ENCODE results near the gene PBX1.
"Not testable (repeated sequence)": the region's sequence is repeated elsewhere in the genome, so short reads cannot be mapped to it uniquely, and the experiment has no call there.

The PBX1 gene

GRCh38 chr1:164649146-164649545 is 90.2 kb downstream of the PBX1 start:
- Histone ChIP-seq H3K9me3 (replicated peaks; ENCODE audit: low read length) (no peaks in the 10 kb centered on the region), H3K4me1 (ENCODE audit: control insufficient read depth, insufficient read depth, low read length) (peaks cover 23% of the 10 kb centered on the region), H3K27me3 (ENCODE audit: control insufficient read depth, insufficient read depth, low read length) (no peaks in the 10 kb centered on the region), H3K4me2 (ENCODE audit: low read length) (no peak overlapping the region), H3K9ac (ENCODE audit: low read depth, low read length) (no peak overlapping the region), H3K4me3 (ENCODE audit: low read length) (no peak overlapping the region), H3K36me3 (ENCODE audit: insufficient read depth, low read length) (no peaks in the 10 kb centered on the region)

- H3K9ac ChIP-seq (ENCODE audit: low read depth, low read length) = no peak overlapping the region
- no peaks in the 10 kb centered on the region for H3K9me3 ChIP-seq (replicated peaks; ENCODE audit: low read length)
- peaks cover 13% of the 10 kb centered on the region for H3K4me1 ChIP-seq (ENCODE audit: control insufficient read depth, insufficient read depth, low read length)
- H3K27me3 ChIP-seq (ENCODE audit: control insufficient read depth, insufficient read depth, low read length) = no peaks in the 10 kb centered on the region
- H3K36me3 ChIP-seq (ENCODE audit: insufficient read depth, low read length) = no peaks in the 10 kb centered on the region
- H3K4me2 ChIP-seq (ENCODE audit: low read length) = no peak overlapping the region
- H3K4me3 ChIP-seq (ENCODE audit: low read length) = no peak overlapping the region
Observed at GRCh38 chr1:164650531-164650930, 91.5 kb downstream of the PBX1 start.

GRCh38 chr1:164651351-164651951 is 92.5 kb downstream of the PBX1 start:
- H3K36me3 ChIP-seq (ENCODE audit: insufficient read depth, low read length) = no peaks in the 10 kb centered on the region
- H3K4me2 ChIP-seq (ENCODE audit: low read length) = peak overlapping the region; percentile 45
- no peaks in the 10 kb centered on the region for H3K9me3 ChIP-seq (replicated peaks; ENCODE audit: low read length)
- H3K9ac ChIP-seq (ENCODE audit: low read depth, low read length) = no peak overlapping the region
- H3K27me3 ChIP-seq (ENCODE audit: control insufficient read depth, insufficient read depth, low read length) = no peaks in the 10 kb centered on the region
- no peak overlapping the region for H3K4me3 ChIP-seq (ENCODE audit: low read length)
- H3K4me1 ChIP-seq (ENCODE audit: control insufficient read depth, insufficient read depth, low read length) = peaks cover 13% of the 10 kb centered on the region

DNA sequence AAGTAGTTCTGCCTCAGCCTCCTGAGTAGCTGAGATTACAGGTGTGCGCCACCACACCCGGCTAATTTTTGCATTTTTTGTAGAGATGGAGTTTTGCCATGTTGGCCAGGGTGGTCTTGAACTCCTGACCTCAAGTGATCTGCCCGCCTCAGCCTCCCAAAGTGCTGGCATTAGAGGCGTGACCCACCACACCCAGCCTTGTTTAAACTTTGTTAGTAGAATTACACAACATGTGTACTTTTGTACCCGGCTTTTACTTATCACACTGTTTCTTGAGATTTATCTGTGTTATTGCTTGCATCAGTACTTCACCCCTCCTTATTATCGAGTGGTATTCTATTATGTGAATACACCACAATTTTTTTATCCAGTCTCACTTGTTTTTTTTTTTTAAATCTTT is 94.0 kb downstream of the PBX1 start:
- peaks cover 13% of the 10 kb centered on the region for H3K4me1 ChIP-seq (ENCODE audit: control insufficient read depth, insufficient read depth, low read length)
- H3K9ac ChIP-seq (ENCODE audit: low read depth, low read length); H3K36me3 ChIP-seq (ENCODE audit: insufficient read depth, low read length); H3K4me3 ChIP-seq (ENCODE audit: low read length); H3K4me2 ChIP-seq (ENCODE audit: low read length); H3K9me3 ChIP-seq (replicated peaks; ENCODE audit: low read length); H3K27me3 ChIP-seq (ENCODE audit: control insufficient read depth, insufficient read depth, low read length): not testable (repeated sequence)

DNA sequence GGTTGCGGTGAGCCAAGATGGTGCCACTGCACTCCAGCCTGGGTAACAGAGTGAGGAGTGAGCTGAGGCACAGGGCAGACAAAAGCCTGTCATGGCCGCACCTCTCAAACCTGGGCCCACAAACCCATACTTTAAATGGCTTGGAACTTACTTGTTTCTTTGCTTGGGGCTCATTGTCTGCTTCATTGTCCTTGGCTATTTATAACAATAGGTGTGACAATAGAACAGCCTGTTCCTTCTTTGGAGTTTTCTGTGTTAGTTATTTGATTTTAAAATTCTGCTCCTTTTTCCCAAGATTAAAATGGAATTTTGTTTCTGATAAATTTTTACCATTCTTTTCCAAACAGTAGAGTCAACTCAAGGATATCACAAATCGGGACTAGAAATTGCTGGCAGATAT is 94.7 kb downstream of the PBX1 start:
- no peak overlapping the region for H3K9ac ChIP-seq (ENCODE audit: low read depth, low read length)
- no peak overlapping the region for H3K4me3 ChIP-seq (ENCODE audit: low read length)
- no peaks in the 10 kb centered on the region for H3K27me3 ChIP-seq (ENCODE audit: control insufficient read depth, insufficient read depth, low read length)
- H3K36me3 ChIP-seq (ENCODE audit: insufficient read depth, low read length) = no peaks in the 10 kb centered on the region
- no peaks in the 10 kb centered on the region for H3K9me3 ChIP-seq (replicated peaks; ENCODE audit: low read length)
- no peak overlapping the region for H3K4me2 ChIP-seq (ENCODE audit: low read length)
- peaks cover 9% of the 10 kb centered on the region for H3K4me1 ChIP-seq (ENCODE audit: control insufficient read depth, insufficient read depth, low read length)

DNA sequence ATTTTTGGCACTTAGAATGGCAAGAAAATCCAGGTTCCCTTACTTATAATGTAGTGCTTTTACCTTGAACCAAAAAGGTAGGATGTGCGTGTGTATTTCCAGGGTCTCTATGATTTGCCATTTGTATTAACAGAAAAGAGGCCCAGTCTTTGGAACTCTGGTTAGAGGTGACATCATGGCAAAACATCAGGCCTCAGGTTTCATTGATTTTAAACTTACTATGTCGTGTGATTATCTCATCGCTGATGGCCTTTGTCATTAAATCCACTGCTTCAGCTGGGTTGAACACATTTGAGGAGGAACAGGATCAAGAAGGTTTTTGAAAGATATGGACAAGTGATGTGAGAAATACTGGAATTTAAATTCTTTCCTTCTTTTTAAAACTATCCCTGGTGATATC is 95.2 kb downstream of the PBX1 start:
- H3K27me3 ChIP-seq (ENCODE audit: control insufficient read depth, insufficient read depth, low read length) = no peaks in the 10 kb centered on the region
- H3K9ac ChIP-seq (ENCODE audit: low read depth, low read length) = no peak overlapping the region
- H3K4me3 ChIP-seq (ENCODE audit: low read length) = no peak overlapping the region
- no peaks in the 10 kb centered on the region for H3K9me3 ChIP-seq (replicated peaks; ENCODE audit: low read length)
- H3K4me2 ChIP-seq (ENCODE audit: low read length) = no peak overlapping the region
- H3K36me3 ChIP-seq (ENCODE audit: insufficient read depth, low read length) = no peaks in the 10 kb centered on the region
- H3K4me1 ChIP-seq (ENCODE audit: control insufficient read depth, insufficient read depth, low read length) = peaks cover 9% of the 10 kb centered on the region

- H3K9me3 ChIP-seq (replicated peaks; ENCODE audit: low read length) = no peaks in the 10 kb centered on the region
- H3K4me2 ChIP-seq (ENCODE audit: low read length) = no peak overlapping the region
- H3K4me3 ChIP-seq (ENCODE audit: low read length) = no peak overlapping the region
- no peak overlapping the region for H3K9ac ChIP-seq (ENCODE audit: low read depth, low read length)
- no peaks in the 10 kb centered on the region for H3K4me1 ChIP-seq (ENCODE audit: control insufficient read depth, insufficient read depth, low read length)
- H3K27me3 ChIP-seq (ENCODE audit: control insufficient read depth, insufficient read depth, low read length) = no peaks in the 10 kb centered on the region
- no peaks in the 10 kb centered on the region for H3K36me3 ChIP-seq (ENCODE audit: insufficient read depth, low read length)
Observed at GRCh38 chr1:164658864-164659263, 99.9 kb downstream of the PBX1 start.

GRCh38 chr1:164659621-164660411 is 100.8 kb downstream of the PBX1 start:
- H3K36me3 ChIP-seq (ENCODE audit: insufficient read depth, low read length) = no peaks in the 10 kb centered on the region
- no peaks in the 10 kb centered on the region for H3K27me3 ChIP-seq (ENCODE audit: control insufficient read depth, insufficient read depth, low read length)
- no peak overlapping the region for H3K4me2 ChIP-seq (ENCODE audit: low read length)
- H3K9me3 ChIP-seq (replicated peaks; ENCODE audit: low read length) = no peaks in the 10 kb centered on the region
- H3K4me1 ChIP-seq (ENCODE audit: control insufficient read depth, insufficient read depth, low read length) = no peaks in the 10 kb centered on the region
- no peak overlapping the region for H3K4me3 ChIP-seq (ENCODE audit: low read length)
- H3K9ac ChIP-seq (ENCODE audit: low read depth, low read length) = no peak overlapping the region

DNA sequence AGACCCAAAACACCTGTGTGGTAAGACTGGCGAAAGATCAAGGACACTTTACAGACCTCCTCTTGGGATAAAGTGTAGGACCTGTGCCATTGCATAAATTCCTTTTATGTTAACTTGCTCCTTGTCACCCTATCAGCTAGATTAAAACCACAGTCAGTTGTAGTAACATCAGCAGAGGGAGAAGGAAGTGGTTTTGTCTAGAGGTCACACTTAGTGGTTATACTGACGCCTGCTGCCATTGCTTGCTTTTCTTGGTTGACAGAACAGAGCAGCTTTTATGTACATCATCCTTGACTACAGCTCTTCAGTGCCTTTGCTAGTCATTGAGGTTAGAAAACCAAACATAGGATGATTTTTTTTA is 101.4 kb downstream of the PBX1 start:
- no peak overlapping the region for H3K4me3 ChIP-seq (ENCODE audit: low read length)
- no peak overlapping the region for H3K9ac ChIP-seq (ENCODE audit: low read depth, low read length)
- no peaks in the 10 kb centered on the region for H3K9me3 ChIP-seq (replicated peaks; ENCODE audit: low read length)
- no peak overlapping the region for H3K4me2 ChIP-seq (ENCODE audit: low read length)
- no peaks in the 10 kb centered on the region for H3K36me3 ChIP-seq (ENCODE audit: insufficient read depth, low read length)
- H3K4me1 ChIP-seq (ENCODE audit: control insufficient read depth, insufficient read depth, low read length) = no peaks in the 10 kb centered on the region
- no peaks in the 10 kb centered on the region for H3K27me3 ChIP-seq (ENCODE audit: control insufficient read depth, insufficient read depth, low read length)

DNA sequence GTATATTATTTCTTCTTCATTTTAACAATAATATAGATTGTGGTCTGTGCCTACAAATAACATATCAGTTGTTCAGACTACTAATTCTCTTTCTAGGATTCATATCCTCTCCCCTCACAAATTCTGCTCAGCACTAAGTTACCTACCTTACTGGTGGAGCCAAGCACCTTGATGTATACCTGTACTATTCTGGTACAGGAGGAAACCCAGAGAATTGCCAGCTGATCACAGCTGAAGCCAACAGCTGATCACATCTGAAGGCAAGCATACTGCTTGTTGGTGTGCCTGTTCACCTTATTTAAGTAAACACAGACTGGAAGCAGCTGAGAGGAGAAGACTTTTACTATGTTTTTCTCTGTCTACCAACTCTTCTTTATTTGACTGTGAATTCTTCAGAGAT is 101.8 kb downstream of the PBX1 start:
- H3K4me1 ChIP-seq (ENCODE audit: control insufficient read depth, insufficient read depth, low read length) = no peaks in the 10 kb centered on the region
- no peak overlapping the region for H3K4me3 ChIP-seq (ENCODE audit: low read length)
- no peaks in the 10 kb centered on the region for H3K9me3 ChIP-seq (replicated peaks; ENCODE audit: low read length)
- no peaks in the 10 kb centered on the region for H3K27me3 ChIP-seq (ENCODE audit: control insufficient read depth, insufficient read depth, low read length)
- no peak overlapping the region for H3K9ac ChIP-seq (ENCODE audit: low read depth, low read length)
- no peak overlapping the region for H3K4me2 ChIP-seq (ENCODE audit: low read length)
- no peaks in the 10 kb centered on the region for H3K36me3 ChIP-seq (ENCODE audit: insufficient read depth, low read length)

- Histone ChIP-seq H3K4me1 (ENCODE audit: control insufficient read depth, insufficient read depth, low read length) (no peaks in the 10 kb centered on the region), H3K9me3 (replicated peaks; ENCODE audit: low read length) (no peaks in the 10 kb centered on the region), H3K4me3 (ENCODE audit: low read length) (no peak overlapping the region), H3K27me3 (ENCODE audit: control insufficient read depth, insufficient read depth, low read length) (no peaks in the 10 kb centered on the region), H3K4me2 (ENCODE audit: low read length) (no peak overlapping the region), H3K9ac (ENCODE audit: low read depth, low read length) (no peak overlapping the region), H3K36me3 (ENCODE audit: insufficient read depth, low read length) (no peaks in the 10 kb centered on the region)
Observed at GRCh38 chr1:164662462-164662861, 103.5 kb downstream of the PBX1 start.

DNA sequence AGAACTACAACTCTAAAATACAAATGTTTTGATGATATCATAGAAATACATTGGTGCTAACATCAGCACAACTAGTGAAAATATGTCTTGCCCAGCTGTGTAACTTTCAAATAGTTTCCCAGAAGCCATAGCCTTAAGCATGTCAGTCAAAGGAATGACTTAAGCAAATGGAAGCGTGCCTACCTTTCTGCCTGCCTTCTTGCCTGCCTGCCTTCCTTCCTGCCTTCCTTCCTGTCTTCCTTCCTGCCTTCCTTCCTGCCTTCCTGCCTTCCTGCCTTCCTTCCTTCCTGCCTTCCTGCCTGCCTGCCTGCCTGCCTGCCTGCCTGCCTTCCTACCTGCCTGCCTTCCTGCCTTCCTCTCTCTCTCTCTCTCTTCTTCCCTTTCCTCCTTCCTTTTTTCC is 104.0 kb downstream of the PBX1 start:
- Histone ChIP-seq H3K4me1 (ENCODE audit: control insufficient read depth, insufficient read depth, low read length) (no peaks in the 10 kb centered on the region), H3K27me3 (ENCODE audit: control insufficient read depth, insufficient read depth, low read length) (no peaks in the 10 kb centered on the region), H3K9me3 (replicated peaks; ENCODE audit: low read length) (no peaks in the 10 kb centered on the region), H3K4me3 (ENCODE audit: low read length) (no peak overlapping the region), H3K36me3 (ENCODE audit: insufficient read depth, low read length) (no peaks in the 10 kb centered on the region), H3K4me2 (ENCODE audit: low read length) (no peak overlapping the region), H3K9ac (ENCODE audit: low read depth, low read length) (no peak overlapping the region)
